GM18870 (cell line): ENCODE measurements around the gene PRPF6.
A peak's percentile ranks its signal among the peaks of the same experiment; 100 is the strongest.

Experiments
- ATAC-seq: cut with Tn5 transposase; IDR thresholded peaks from one replicate; pipeline ENCODE4 v1.9.1; 2021; ENCODE audit warnings: moderate library complexity; ENCODE audit not compliant: unreplicated experiment

PRPF6 gene

DNA sequence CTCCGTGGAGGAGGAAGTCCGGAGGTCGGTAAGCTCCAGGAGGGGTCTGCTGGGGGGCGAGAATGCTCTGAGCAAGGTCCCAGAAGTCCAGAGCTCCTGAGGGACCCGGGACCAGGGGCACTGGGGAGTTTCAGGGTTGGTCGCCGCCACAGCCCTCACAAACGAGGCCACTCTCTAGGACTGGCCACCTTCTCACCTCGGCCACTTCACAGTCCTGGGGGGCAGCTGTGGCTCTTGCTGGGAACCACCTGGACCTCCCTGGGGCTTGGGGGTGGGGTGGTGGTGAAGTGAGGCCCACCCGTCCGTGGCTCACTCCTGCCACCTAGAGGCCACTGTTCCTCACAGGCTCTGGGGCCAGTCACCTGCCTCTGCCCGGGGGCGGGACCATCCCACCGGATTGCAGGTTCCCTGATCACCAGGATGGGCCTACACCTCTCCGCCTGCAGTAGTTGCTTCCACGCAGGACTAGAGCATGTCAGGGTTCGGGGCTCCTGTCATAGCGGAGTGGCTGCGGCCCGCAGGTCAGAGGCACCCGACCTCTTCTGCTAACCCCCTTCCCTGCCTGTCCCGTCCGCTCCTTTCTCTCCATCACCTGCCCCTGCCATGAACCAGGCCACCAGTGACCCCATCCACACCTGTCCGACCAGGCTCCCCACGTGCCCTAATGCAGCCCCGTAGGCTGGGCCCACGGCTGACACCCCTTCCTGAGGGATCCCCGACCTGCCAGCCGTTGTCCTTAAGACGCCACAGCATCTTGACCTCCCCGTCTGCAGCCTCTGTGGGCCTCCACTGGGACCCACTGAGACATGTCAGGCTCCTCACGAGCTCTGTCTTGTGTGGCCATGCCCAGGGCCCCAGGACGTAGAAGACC is 76.9 kb downstream of the PRPF6 start:
- ATAC-seq = no peak

DNA sequence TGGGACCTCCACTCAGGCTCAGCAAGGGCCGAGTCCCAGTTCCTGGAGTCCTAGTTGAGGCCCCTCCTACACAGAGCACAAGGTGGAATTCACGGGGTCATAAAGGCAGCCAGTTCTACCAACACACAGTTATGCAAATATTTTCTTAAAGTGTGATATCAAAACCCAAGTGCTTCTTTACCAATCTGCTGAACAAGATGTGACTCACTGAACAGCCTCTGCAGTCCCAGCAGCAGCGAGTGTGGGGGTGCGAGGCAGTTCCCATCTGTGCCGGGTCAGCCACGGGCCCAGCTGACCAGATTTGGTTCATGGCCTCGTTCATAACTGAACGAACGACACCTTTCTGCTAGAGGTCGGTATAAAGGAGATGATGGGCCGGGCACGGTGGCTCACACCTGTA is 77.6 kb downstream of the PRPF6 start:
- ATAC-seq = no peak

DNA sequence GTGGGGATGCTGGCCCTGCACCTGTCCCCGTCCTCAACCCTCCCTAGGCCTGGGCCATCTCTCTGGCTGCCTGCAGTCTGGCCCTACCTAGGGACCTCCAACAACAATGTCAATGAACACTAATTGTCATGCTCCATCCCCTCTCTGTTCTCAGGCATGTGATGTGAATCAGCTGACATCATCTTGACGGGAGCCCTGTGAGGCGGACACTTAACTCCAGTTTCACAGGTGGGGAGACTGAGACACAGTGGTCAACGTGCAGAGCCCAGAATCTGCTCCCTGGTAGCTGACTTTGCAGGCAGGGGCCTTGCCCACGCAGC is 81.3 kb downstream of the PRPF6 start:
- ATAC-seq = no peak

DNA sequence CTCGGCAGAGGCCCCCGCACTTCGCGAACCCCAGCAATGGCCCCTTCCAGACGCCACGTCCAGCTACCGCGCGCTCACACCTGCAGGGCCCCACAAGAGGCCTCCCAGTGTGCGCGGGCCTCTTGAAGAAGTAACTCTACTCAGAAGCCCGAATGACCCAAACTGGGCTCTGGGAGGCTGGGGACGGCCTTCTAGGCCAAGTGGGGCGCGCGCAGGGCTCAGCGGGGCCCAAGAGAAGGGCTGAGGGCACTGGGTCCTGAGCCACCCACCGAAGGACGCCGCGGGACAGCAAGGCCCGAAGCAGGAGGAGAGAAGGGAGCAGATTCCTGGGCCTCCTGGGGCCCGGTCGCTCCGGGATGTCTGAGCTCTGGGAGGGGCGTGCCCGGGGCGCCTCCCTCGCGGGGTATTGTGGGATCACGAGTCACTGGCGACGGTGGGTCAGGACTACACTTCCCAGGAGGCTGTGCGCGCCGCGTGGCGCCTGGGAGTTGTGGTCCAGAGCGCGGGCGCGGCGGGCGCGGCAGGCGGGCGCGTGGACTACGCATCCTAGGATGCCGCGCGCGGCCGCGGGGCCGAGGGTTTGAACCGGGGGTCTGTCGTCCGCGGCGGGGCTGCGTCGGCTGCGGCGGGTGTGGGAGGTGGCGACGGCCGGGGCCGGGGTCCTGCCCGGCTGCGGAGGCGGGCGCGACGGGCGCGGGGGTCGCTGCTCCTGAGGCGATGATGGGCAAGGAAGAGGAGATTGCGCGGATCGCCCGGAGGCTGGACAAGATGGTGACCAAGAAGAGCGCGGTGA is 81.9 kb downstream of the PRPF6 start, which contains the start of gene TCEA2:
TSS of gene TCEA2 (plus strand) at position 603 of the 793 bp plus-strand sequence. CDS start at position 718, 115 bp downstream.
- ATAC-seq = peak; percentile 57

DNA sequence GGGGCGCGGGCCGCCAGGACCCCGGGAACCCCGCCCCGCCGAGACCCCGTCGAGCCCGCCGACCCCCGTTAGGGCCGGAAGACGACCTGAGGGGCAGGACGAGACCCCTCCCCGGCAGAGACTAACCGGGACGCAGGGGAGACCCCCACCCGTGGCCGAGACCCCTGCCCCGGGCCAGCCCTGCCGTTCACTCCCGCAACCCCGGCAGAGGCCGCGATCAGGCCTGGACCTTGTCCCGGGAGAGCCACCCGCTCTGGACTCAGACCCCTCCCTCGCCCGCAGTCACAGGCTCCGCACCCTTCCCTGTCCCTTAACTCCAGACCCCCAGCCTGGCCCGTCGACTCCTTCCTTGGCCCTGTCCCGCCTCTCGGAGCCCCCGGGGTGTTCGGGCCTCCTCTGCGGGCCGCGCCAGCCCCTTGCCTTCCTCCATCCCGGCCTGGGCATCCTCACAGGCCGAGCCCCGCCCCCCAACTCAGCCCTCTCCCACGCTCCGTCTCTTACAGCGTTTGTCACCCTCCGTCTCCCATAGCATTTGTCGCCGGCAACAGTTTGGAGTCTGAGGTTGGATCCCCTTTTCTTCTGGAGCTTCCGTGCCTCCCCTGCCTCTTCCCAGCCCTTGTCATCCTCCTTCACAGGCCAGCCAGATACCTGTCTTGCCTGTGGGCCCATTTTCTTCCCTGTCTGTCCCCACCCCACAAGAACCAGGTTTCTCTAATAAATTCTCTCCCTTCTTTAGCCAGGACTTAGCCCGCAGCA is 82.6 kb downstream of the PRPF6 start:
- ATAC-seq = no peak

DNA sequence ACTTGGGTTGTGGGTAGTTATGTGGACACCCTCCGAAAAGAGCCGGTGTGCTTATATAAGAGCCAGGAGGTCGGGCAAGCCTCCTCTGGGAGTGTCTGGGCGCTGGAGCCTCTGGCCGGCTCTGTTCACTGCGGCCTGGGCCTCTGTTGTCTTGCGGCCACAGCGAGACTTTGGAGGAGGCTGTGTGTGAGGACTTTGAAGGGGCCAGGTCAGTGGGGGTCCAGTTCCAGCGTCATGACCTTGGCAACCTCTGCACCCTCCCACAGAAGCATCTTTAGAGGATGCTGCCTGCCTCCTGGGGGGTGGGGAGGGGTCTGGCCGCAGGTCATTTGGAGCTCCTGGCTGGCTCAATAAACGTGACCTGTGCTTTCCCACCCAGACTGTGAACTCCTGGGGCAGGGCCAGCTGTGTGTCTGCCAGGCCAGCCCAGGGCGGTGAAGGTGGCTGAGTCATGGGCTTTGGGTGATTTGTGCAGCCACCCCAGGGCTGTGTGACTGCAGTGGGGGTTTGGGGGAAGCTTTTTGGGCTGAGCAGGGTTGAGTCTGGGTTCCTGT is 83.3 kb downstream of the PRPF6 start:
- ATAC-seq = no peak

DNA sequence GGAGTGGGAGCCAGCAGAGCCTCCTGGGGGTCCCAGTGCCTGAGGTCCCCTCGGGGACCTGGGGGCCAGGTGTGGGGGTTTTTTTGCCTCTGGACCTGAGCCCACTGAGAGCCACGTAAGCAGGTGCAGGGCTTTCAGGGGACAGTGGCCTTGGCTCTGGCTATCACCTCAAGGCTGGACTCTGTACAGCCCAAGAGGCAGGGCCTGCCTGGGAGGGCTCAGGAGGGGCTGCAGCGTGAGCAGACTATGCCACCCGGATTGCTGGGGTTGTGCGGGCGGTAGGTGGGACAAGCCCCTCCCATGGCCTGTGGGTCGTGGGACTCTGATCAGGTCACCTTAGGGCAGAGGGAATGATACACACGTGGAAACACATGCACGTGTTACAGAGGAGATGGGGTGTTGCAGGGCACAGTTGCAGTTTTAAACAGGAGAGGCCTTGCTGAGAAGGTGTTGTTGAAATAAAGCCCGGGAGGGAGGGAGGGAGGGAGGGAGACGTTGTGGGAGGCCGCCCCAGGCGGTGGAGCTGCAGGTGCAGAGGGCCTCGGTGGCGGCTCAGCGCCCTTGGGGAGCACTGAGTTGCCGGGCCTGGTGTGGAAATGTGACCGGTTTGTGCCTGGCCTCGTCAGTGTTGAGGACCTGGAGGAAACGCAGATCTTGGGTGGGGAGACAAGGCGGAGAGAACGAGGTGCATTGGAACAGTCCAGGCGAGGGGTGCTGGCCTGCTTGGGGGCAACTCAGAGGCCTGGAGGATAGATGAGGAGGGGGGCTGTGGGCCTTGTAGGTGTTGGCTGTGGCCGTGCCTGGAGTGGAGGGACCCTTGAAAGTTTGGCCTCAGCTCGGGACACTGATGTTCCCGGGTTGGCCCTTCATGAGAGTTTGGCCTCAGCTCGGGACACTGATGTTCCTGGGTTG is 84.4 kb downstream of the PRPF6 start:
- ATAC-seq = no peak

DNA sequence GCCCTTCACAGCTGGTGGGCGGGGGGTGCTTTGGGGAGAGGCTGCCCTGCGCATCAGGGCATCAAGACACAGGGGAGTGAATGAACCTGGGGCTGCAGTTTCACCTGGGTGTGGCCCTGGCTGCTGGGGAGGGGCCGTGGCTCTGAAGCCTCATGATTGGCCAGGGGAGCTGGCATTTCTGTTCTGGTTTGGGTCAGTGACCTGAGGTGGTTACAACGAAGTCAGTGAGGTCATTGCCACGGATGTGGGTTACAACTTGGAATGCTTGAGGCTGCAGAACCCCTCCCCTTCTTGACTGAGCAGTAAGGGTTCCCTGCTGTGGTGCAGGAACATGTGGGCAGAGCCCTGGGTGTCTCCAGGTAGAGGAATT is 85.0 kb downstream of the PRPF6 start:
- peak; percentile 47 for ATAC-seq

DNA sequence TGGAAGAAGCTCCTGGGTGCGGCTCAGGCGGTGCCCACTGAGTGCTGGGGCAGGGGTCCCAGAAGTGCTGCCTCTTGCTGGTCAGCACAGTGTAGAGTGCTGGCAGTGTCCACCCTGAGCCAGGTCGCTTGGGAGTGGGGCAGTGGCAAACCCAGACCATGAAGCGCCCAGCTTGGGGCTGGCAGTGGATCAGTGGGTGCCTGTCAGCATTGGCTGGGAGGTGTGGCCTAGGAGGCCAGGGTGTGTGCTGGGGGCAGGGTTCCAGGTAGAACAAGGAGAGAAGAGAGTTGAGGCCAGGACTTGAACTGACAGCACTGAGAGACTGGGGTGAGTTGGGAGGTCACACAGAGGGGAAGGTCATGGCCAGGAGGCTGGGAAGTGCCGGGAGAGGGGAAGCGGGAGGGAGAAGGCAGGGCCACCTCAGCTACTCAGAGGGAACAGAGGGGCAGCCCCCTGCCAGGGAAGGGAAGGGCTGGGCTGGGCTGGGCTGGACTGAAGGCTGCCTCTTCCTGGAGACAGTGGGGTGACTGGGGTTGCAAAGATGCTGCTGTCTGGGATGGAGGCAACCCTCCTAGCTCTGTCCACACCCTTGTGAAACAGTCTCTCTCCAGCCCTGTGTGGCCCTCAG is 86.2 kb downstream of the PRPF6 start:
- no peak for ATAC-seq

DNA sequence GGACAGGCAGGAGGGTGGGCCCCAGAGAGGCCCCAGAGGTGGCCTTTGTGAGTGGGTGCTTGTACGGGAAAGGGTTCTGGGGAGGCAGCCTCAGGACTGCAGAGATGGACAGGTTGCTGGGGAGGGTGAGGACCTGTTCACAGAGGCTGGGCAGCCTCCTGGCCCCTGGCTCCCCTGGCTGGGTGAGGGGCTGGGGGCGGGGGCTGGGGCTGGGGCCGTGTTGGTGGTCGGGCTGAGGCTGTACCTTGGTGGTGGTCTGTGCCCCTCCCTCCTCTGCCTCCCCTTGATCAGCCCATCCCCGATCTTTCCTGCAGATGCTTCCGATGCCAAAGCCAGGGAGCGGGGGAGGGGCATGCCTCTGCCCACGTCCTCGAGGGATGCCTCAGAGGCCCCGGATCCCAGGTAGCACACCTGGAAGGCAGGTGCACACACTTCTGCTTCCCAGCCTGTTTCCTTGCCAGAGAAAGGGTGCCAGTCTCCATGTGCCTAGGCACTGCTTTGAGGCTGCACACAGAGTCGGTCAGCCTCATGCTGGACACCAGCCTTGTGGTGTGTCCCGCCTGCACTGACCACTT is 86.9 kb downstream of the PRPF6 start:
- ATAC-seq = no peak

DNA sequence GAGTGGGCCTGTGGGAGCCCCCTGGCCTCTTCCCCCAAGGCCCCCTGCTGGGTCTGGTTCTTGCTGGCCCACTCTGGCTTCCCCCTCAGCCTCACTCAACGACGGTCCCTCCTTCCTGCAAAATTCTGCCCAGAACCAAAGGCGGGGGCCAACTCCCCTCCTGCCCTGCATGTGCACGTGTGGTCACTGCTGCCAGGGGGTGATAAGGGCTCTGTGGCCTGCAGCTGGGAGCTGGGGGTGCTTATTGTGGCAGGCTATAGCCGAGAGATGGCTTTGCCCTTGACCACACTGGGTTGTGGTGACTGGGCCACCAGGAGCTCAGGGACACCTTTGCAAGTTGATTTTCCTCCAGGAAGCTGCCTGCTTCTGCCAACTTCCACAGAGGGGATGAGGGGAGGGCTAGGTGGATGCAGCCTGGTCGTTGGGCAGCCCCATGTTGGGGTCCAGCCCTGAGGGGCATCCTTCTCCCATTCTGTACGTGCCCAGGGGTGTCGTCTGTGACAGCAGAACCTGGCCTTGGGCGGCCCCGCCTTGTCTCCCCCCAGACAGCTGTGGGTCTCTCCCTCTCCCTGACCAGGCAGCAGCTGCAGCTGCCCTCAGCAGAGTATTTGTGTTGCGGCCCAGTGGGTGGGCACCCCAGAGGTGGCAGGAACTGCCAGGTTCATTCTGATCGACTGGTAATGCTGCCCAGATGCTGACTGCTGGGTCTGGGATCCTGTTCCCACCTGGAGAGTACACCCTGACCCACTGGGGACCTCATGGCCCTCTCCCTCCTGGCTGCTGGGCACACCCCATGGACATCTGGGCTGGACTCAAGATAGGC is 87.7 kb downstream of the PRPF6 start:
- no peak for ATAC-seq

DNA sequence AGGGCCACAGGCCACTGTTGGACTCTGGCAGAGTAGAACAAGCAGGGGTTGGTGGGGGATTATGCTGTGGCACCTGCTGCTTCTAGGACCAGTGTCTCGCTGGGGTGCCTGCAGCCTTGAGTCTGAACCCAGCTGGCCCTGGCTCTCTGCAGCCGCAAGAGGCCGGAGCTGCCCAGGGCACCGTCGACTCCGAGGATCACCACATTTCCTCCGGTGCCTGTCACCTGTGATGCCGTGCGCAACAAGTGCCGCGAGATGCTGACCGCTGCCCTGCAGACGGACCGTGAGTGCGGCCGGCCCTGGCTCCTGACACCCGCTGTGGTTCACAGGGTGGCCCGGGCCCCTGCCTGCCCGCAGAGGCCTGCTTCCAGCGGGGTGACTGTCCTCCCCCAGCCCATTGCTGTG is 88.3 kb downstream of the PRPF6 start:
- ATAC-seq = no peak

DNA sequence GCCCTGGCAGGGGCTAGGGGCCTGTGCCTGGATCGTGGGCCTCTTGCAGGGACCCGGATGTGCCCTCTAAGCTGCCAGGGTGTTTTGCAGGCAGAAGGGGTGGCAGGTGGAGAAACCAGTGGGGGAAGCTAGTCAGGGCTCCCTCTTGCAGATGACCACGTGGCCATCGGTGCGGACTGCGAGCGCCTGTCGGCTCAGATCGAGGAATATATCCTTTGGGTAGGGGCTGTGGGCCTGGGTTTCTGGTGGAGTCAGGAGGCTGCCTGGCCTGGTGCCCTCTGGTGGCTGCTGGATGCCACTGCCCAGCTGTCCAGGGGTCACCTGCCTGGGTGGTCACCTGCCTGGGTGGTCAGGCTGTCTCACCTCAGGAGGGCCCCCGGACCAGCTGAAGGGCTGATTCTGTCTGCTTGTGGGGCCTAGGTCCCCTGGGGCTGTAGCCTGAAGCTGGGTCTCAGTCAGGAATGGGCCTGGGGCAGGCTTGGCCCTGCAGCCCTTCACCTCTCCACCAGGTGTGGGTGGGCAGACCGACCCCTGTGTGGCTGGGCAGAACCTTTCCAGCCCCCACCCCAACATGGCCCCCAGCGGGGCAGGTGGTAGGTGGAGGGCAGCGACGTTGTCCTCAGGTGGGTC is 88.8 kb downstream of the PRPF6 start:
- no peak for ATAC-seq

DNA sequence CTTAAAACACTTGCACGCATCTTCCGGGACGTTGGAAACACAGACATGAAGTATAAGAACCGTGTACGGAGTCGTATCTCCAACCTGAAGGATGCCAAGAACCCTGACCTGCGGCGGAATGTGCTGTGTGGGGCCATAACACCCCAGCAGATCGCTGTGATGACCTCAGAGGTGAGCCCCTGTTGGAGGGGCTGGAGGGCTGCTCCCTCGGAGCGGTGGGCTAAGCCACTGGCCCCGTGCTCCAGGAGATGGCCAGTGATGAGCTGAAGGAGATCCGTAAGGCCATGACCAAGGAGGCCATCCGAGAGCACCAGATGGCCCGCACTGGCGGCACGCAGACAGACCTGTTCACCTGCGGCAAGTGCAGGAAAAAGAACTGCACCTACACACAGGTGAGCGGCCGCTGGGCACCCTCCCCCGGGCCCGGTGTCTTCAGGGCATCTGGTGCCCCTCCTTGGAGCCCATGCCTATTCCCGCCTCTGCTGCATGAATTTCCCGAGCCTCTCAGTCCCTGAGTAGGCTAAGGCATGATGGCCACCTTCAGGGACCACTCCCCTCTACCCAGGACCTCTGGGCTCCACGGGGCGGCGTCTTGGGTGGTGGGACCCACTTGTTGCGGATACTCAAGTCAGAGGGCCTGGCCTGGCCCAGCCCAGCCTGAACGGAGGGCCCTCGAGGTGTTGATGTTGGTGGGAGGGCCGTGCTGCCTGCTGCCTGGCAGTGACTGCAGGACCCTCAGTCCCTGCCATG is 89.5 kb downstream of the PRPF6 start:
- ATAC-seq = no peak

DNA sequence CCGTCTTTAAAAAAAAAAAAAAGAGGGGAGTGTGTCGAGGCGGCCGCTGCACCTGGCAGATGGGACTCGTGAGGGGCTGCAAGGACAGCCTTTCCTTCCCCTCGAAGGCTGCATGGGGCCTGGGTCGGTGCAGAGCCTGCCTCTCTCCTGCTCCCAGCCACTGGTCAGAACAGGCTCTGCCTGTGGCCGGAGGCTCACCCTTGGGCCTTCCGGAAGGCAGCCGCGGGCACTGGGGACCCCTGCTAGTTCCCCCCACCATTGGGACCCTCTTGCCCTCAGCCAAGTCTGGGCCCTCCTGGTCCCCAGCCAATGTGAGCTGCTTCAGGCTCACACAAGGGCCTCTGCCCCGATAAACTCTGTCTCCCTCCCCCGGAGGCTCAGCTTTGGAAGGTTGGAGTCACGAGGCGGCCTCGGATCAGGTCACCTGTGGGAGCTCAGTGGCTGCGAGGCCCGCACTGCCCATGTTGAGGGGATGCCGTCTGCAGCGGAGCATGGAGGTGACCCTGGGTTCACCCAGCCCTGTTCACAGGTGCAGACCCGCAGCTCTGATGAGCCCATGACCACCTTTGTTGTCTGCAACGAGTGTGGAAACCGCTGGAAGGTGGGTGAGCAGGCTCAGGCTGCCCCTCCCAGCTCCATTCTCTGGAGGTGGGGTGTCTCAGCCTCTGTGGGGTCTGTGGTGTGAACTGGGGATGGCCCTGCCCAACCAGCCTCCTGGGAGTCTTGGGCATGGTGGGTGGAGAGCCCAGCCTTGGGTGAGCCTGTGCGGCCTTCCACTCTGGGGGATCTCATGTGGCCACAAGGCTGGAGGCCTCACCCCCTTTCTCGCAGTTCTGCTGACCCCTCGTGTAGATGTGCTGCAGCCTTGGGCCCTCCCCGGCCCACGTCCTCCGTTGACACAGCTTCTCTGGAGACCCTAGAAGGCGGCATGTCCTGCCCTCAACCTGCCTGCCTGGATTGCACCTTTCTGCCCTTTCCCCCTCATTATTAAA is 90.7 kb downstream of the PRPF6 start:
- no peak for ATAC-seq

DNA sequence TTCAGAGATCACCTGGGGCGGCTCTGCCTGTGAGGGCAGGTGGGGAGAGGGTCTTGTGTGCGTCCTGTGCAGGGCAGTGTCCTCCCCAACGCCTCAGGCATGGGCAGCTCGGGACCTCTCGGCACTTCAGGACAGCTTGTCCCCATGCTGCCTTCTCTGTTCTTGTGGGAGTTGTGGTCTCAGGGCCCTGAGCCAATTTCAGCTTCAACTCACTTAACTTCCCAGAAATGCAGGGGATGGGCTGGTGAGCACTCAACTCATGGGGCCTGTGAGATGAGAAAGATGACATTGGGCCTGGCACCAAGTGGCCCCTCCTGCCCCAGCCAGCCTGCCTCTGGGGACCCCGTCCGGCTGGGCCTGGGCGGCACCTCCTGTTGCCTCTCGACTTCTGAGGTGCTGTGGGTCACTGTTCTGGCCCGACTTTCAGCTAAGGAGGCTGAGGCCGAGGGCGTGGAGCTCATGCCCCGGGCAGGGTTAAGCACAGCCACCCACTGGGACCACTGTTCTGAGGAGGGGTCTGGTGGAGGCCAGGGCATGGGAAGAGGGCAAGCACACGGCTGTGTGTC is 91.6 kb downstream of the PRPF6 start:
- ATAC-seq = no peak
